BLaER1 treated with 17β-estradiol and CSF1 and Interleukin-3, amounts not matched to agents 10 nM and 100 nM (cell line): ENCODE measurements around the gene HOXD8.

Source experiments
- H3K27ac ChIP-seq, 11 experiments: shearing (Covaris generic); formaldehyde crosslinking; 2 replicates each; pipeline ENCODE4 v1.8.1; 2022
- H3K27me3 ChIP-seq, 11 experiments: shearing (Covaris generic); formaldehyde crosslinking; 2 replicates each; pipeline ENCODE4 v1.8.1; 2022
- H3K36me3 ChIP-seq, 11 experiments: shearing (Covaris generic); formaldehyde crosslinking; 2 replicates each; pipeline ENCODE4 v1.8.1; 2022
- H3K4me1 ChIP-seq, 10 experiments: shearing (Covaris generic); formaldehyde crosslinking; 2 replicates each; pipeline ENCODE4 v1.8.1; 2022
- H3K4me2 ChIP-seq, 11 experiments: shearing (Covaris generic); formaldehyde crosslinking; 2 replicates each; pipeline ENCODE4 v1.8.1; 2022
- H3K4me3 ChIP-seq, 10 experiments: shearing (Covaris generic); formaldehyde crosslinking; 2 replicates each; pipeline ENCODE4 v1.8.1; 2022
- H3K9ac ChIP-seq, 11 experiments: shearing (Covaris generic); formaldehyde crosslinking; 2 replicates each; pipeline ENCODE4 v1.8.1; 2022
- H3K9me3 ChIP-seq, 11 experiments: shearing (Covaris generic); formaldehyde crosslinking; replicated peaks in 1 of 11; 2 replicates each; pipeline ENCODE4 v1.8.1; 2022
- H4K20me1 ChIP-seq, 11 experiments: shearing (Covaris generic); formaldehyde crosslinking; 2 replicates each; pipeline ENCODE4 v1.8.1; 2022
- Cebpa-rat ChIP-seq, 11 experiments: shearing (Covaris generic); IDR thresholded peaks; 2 replicates each; pipeline ENCODE4 v1.8.1; 2022

Gene HOXD8

DNA sequence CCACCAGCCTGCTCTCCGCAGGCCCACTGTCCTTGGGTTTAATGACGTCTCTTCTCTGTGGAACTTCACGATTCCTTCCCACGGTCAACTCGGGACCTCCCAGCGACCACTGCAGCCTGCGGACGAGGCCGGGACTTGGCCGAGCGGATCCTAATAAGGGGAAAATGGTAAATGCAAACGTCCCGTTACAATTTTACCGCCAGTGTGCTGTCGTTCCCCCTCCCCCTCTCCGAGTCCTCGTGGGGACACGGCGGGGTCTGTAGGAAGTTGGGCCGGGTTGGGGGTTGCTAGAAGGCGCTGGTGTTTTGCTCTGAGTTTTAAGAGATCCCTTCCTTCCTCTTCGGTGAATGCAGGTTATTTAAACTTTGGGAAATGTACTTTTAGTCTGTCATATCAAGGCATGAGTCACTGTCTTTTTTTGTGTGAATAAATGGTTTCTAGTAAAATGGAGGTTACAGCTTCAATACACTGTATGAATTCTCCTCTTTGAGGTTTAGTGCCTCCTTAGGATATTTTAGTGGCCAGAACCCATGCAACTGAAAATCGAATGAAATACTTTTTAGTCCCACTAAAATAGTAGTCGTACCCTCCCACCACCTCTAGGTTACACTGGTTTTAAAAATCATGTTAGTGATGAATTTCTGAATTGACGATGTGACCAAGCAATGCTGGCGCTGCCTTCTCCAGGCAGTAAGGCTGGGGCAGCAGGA is 20.2 kb upstream of the HOXD8 start:
- Histone ChIP-seq H3K27me3 (peaks cover 92 to 99% (median 97%) of the 10 kb centered on the region in 11 experiments), H4K20me1 (peaks cover 0 to 52% (median 28%) of the 10 kb centered on the region in 11 experiments; a peak in 17 of 22 replicates), H3K9me3 (peaks cover 47 to 70% (median 53%) of the 10 kb centered on the region in 11 experiments), H3K9ac (no peak overlapping the region), H3K36me3 (no peaks in the 10 kb centered on the region), H3K4me1 (no peaks in the 10 kb centered on the region), H3K4me2 (no peak overlapping the region), H3K4me3 (no peak overlapping the region), H3K27ac (no peak overlapping the region)
- TF ChIP-seq Cebpa-rat (IDR thresholded peaks at IDR 0.05), result no peak

DNA sequence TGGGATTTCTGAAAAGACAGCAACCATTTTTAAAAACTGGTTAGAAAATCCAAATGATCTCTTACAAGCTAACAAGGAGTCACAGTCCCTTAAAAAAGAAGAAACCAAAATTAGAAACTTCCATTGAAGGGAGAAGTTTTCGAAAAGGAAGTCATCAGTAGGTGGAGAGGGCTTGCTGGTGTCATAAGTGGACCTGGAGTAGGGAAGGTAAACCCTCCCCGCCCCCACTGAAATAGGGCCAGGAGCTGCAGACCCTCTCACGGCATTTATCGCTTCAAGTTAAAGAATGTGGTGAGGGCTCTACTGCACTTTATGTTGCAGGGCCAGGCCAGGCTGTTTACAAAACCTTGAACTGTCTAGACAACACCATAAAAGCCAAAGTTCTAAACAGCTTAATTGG is 19.6 kb upstream of the HOXD8 start:
- H3K27ac ChIP-seq, result no peak overlapping the region
- TF ChIP-seq Cebpa-rat (IDR thresholded peaks at IDR 0.05), result no peak
- no peak overlapping the region for H3K4me2 ChIP-seq
- no peak overlapping the region for H3K4me3 ChIP-seq
- H4K20me1 ChIP-seq, result peaks cover 0 to 53% (median 34%) of the 10 kb centered on the region in 11 experiments; a peak in 17 of 22 replicates
- no peak overlapping the region for H3K9ac ChIP-seq
- H3K9me3 ChIP-seq, result peaks cover 41 to 70% (median 51%) of the 10 kb centered on the region in 11 experiments
- peaks cover 92 to 99% (median 97%) of the 10 kb centered on the region in 11 experiments for H3K27me3 ChIP-seq
- H3K36me3 ChIP-seq, result no peaks in the 10 kb centered on the region
- no peaks in the 10 kb centered on the region for H3K4me1 ChIP-seq

DNA sequence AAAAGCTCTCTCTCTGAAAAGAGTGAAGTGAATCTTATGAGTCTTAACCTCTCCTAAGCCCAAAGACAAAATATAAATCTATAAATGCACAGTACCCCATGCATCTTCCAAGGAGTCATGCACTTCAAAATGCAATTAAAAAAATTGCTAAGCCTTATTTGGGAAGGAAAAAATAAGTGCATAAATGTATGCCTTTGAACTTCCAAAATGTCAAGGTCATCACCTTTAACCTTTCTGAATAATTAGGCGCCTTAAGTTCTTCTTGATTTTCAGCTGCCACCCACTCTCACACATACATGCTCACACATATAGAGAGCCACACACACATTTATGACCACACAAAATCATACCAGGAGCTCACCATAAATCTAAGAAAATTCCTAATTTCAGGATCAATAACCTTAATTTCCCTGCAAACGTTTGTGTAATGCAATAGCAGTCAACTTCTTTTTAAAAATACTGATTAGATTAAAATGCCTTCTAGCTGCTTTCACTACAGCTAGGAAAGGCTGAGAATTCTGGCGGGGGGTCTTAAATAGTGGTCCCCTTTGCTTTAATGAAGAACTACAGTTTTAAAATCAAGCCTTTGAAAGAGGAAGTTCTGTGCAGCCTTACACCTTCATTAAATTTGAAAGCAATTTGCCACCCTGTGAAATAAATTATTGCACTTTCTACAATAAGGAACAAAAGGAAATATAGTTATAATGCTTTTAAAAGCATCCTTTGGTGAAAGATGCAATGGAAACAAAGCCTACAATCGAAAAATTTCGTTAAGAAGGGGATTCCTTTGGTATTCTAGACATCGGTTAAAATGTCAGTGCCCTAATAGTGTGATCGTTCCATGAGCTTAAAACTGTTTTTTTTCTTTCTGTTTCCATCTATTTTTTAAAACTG is 18.8 kb upstream of the HOXD8 start:
- no peak overlapping the region for H3K27ac ChIP-seq
- H3K9me3 ChIP-seq, result peaks cover 34 to 66% (median 48%) of the 10 kb centered on the region in 11 experiments
- H3K9ac ChIP-seq, result no peak overlapping the region
- H4K20me1 ChIP-seq, result peaks cover 0 to 56% (median 34%) of the 10 kb centered on the region in 11 experiments; a peak in 17 of 22 replicates
- no peaks in the 10 kb centered on the region for H3K36me3 ChIP-seq
- no peak overlapping the region for H3K4me3 ChIP-seq
- peaks cover 92 to 99% (median 97%) of the 10 kb centered on the region in 11 experiments for H3K27me3 ChIP-seq
- no peaks in the 10 kb centered on the region for H3K4me1 ChIP-seq
- no peak for TF ChIP-seq Cebpa-rat (IDR thresholded peaks at IDR 0.05)
- H3K4me2 ChIP-seq, result no peak overlapping the region

DNA sequence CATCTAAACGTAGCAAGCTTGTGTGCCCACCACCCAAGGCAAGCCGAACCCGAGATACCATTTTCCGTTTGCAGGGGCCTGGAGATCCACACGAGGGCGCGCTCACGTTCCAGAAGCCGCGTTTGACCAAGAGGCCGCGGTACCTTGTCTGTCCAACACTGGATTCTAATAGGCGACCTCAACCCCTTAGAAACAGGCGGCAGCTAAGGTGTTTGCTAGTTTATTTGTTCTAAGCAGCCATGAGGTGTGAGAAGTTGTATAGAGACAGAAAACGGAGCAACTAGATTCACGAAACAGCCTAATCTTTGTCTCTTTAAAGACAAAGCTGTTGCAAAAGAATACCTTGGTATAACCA is 18.2 kb upstream of the HOXD8 start:
- Histone ChIP-seq H3K9me3 (peaks cover 34 to 66% (median 48%) of the 10 kb centered on the region in 11 experiments), H4K20me1 (peaks cover 0 to 62% (median 33%) of the 10 kb centered on the region in 11 experiments; a peak in 17 of 22 replicates), H3K27me3 (peaks cover 92 to 99% (median 97%) of the 10 kb centered on the region in 11 experiments), H3K4me1 (no peaks in the 10 kb centered on the region), H3K9ac (no peak overlapping the region), H3K4me2 (no peak overlapping the region), H3K27ac (no peak overlapping the region), H3K4me3 (no peak overlapping the region), H3K36me3 (no peaks in the 10 kb centered on the region)
- TF ChIP-seq Cebpa-rat (IDR thresholded peaks at IDR 0.05), result no peak

DNA sequence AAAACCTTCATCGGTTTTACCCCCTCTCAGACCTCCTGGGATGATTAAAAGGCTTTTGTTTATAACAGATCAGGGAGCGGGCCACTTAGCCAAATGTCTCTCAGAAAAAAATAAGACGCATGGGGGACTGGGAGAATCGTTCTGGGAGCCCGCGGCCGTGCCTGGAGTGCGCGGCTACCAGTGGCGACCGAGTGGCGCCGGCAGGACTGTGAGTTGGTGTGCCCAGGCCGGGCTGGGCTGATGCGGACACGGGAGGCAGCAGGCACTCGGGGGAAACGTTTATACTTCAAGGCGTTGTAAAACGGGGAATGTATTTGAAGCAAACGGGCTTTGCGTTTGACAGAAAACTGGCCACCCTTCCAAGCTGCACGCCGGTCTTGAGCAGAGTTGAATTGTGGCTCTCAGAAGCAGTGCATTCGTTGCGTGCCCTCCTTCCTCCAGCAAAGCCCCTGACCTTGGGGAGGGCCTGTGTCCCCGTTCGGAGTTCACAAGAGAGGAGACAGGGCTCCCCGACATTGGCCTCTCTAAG is 17.6 kb upstream of the HOXD8 start:
- H3K27me3 ChIP-seq, result peaks cover 92 to 99% (median 97%) of the 10 kb centered on the region in 11 experiments
- no peak for TF ChIP-seq Cebpa-rat (IDR thresholded peaks at IDR 0.05)
- H4K20me1 ChIP-seq, result peaks cover 0 to 69% (median 33%) of the 10 kb centered on the region in 11 experiments; a peak in 17 of 22 replicates
- no peak overlapping the region for H3K4me3 ChIP-seq
- H3K27ac ChIP-seq, result no peak overlapping the region
- no peaks in the 10 kb centered on the region for H3K4me1 ChIP-seq
- no peak overlapping the region for H3K4me2 ChIP-seq
- no peak overlapping the region for H3K9ac ChIP-seq
- H3K9me3 ChIP-seq, result peaks cover 34 to 66% (median 48%) of the 10 kb centered on the region in 11 experiments
- H3K36me3 ChIP-seq, result no peaks in the 10 kb centered on the region

DNA sequence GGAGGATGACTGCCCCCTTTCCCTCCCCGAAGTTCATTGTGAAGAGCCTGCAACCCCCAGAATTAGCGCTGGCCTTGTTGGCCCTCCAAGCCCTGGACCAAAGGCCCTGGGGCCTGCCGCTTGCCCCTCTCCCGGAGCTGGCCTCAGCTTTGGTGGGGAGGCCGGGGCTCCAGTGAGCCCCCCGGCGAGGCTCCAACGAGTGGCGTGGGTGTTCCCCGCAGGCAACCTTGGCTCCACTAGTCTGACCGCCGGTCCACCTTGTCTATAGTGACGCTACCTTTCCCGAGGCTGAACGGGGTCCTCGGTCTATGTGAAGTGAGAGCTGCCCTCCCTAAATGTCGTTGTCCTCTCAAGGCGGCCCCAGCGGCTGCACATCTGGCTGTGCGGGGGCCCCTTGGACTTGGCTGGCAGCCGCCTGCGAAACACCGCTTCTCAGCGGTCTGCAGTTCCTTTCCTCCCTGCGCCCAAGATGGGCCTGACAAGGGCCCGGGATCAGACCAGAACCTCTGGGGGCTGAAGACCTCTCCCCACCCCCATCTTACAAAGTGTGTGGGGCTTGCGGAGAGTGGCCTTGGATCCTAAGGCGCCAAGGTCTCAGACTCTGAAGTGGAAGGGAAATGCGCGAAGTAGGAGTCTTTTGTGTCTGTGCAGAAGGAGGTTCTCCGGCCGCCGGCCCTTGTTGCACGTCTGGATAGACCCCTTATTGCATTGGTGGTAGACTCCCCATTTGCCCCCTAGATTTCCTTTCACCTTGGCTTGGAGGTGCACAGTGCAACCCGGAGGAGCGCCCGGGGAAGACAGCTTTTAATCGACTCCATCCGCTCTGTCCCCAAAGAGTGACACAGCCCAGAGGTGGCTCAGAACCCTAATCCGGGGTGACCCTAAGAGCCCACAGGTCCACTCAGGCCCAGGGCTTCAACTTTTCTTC is 16.9 kb upstream of the HOXD8 start:
- Histone ChIP-seq H3K4me1 (no peaks in the 10 kb centered on the region), H3K4me3 (no peak overlapping the region), H4K20me1 (peaks cover 0 to 76% (median 33%) of the 10 kb centered on the region in 11 experiments; a peak in 17 of 22 replicates), H3K4me2 (no peak overlapping the region), H3K27me3 (peaks cover 95 to 100% (median 99%) of the 10 kb centered on the region in 11 experiments), H3K9me3 (peaks cover 37 to 68% (median 51%) of the 10 kb centered on the region in 11 experiments), H3K9ac (no peak overlapping the region), H3K36me3 (no peaks in the 10 kb centered on the region), H3K27ac (no peak overlapping the region)
- no peak for TF ChIP-seq Cebpa-rat (IDR thresholded peaks at IDR 0.05)

DNA sequence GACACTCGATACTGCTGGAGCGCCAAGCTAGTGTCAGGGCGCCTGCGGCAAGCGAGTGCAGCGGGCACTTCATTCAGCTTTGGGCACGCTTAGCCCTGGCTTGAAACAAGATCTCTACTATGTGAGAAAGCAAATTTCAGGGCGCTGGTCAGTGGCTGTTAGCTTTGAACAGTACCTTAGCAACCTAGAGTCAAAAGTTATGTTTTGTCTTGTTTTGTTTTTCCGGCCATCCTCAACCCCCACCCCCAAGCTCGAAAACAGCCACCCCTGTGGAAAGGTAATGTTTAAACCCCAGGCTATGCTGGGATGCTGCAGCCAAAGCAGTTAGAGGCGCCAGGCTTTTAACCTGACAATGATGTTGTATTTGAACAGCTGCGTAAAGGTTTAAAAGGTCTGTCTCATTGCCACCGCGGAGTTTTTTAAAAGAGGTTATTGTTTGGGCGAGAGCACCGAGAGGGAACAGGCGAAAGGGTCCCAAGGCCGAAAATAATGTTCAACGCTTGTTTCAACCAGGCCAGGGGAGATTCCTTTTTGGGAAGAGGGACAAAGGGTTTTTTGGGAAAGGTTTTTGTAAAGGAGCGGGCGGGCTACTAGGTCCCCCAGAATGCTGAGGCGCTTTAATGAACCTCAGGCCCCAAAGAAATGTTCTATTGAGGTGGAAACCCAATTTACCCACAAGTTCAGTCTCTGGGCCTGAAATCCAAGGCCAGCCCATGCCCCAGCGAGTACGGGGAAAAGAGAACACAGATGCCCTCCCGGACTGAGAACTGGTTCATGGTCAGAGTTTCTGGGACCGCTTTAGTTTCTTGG is 15.2 kb upstream of the HOXD8 start:
- TF ChIP-seq Cebpa-rat (IDR thresholded peaks at IDR 0.05), result no peak
- Histone ChIP-seq H3K36me3 (no peaks in the 10 kb centered on the region), H3K9ac (no peak overlapping the region), H4K20me1 (peaks cover 0 to 86% (median 33%) of the 10 kb centered on the region in 11 experiments; a peak in 17 of 22 replicates), H3K27me3 (peaks cover 100% of the 10 kb centered on the region in 11 experiments), H3K4me1 (no peaks in the 10 kb centered on the region), H3K4me2 (no peak overlapping the region), H3K27ac (no peak overlapping the region), H3K4me3 (no peak overlapping the region), H3K9me3 (peaks cover 36 to 66% (median 48%) of the 10 kb centered on the region in 11 experiments)
